ENCODE measurements around the gene EFCAB6. TPM values are rescaled to one million over a fixed set of nuclear protein-coding genes. Genes with fewer than 3 reads are reported as not detected.

Gene EFCAB6
- total and polyA plus RNA-seq, 11 donors: 0.53 to 2.3 (median 1.5) TPM

DNA sequence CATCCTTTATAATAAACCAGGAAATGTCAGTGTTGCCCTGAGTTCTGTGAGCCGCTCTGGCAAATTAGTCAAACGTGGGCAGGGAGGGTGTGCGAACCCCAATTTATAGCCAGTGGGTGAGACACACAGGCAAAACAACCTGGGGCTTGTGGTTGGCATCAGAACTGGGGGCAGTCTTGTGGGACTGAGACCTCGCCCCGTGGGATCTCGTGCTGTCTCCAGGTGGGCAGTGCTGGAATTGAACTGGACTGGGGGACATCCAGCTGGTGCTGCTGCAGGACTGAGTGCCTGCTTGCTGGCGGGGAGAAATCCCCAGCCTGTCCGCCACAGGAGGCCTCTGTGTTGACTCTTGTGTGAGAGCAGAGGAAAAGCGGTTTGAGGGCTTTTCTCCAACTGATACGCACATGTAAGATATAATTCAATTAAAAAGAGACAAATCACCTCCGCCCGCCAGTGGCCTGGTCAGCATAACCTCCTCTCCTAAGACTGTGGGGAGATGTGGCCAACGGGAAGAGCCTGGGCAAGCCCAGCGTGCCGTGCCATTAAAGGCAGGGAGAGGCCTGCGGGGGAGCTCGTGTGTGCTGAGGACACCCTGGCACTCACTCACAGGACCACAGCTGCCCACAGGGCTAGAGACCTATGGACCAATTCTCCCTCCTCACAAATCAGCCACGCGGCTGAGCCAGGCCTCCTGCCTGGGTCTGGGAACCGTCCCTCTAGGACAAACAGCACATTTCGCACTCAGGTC is 31.9 kb upstream of the EFCAB6 start:
- H3K4me1 ChIP-seq: no peaks in the 10 kb centered on the region
- no peak for TF ChIP-seq POLR2A (IDR thresholded peaks at IDR 0.05)
- TF ChIP-seq, protein P1, sequence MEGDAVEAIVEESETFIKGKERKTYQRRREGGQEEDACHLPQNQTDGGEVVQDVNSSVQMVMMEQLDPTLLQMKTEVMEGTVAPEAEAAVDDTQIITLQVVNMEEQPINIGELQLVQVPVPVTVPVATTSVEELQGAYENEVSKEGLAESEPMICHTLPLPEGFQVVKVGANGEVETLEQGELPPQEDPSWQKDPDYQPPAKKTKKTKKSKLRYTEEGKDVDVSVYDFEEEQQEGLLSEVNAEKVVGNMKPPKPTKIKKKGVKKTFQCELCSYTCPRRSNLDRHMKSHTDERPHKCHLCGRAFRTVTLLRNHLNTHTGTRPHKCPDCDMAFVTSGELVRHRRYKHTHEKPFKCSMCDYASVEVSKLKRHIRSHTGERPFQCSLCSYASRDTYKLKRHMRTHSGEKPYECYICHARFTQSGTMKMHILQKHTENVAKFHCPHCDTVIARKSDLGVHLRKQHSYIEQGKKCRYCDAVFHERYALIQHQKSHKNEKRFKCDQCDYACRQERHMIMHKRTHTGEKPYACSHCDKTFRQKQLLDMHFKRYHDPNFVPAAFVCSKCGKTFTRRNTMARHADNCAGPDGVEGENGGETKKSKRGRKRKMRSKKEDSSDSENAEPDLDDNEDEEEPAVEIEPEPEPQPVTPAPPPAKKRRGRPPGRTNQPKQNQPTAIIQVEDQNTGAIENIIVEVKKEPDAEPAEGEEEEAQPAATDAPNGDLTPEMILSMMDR (IDR thresholded peaks at IDR 0.05): no peak
- no peak overlapping the region for H3K4me3 ChIP-seq
- ATAC-seq (no peak), DNase-seq (peak in 2 of 5 donors; percentile 13 to 51)
- WGBS, 4 donors: 84 to 90% (median 88%) methylated on average over 19 to 21 of the region's 21 CpGs
- H3K27me3 ChIP-seq: no peaks in the 10 kb centered on the region
- H3K27ac ChIP-seq: no peak overlapping the region
- intact Hi-C loops (cut with DNase I): loop anchor here in 1 of 10 donors (5.0 kb wide), 1 partner anchor 362 kb away; no protein-coding TSS in a partner anchor
- no peaks in the 10 kb centered on the region for H3K9me3 ChIP-seq
- H3K36me3 ChIP-seq: no peaks in the 10 kb centered on the region

DNA sequence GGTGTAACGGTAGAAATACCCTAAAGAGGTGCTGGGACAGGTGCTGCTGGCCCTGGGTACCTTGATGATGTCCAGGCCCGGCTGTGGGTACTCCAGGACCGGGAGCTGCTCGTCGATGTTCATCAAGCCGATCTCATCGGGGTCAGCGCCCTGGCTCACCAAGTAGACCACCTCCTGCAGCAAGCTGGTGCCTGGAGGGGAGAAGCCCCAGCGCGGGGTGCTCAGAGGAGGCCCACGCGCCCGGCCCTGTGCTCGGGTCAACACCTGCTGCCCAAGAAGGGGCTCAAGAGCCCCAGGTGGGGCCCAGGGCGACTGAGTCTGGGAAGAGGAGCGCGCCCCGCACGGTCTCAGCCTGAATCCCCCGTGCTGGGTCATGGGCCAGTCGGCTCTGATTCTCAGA is 29.6 kb upstream of the EFCAB6 start:
- Histone ChIP-seq H3K27ac (no peak overlapping the region), H3K4me1 (no peaks in the 10 kb centered on the region), H3K9me3 (no peaks in the 10 kb centered on the region), H3K27me3 (no peaks in the 10 kb centered on the region), H3K36me3 (no peaks in the 10 kb centered on the region), H3K4me3 (no peak overlapping the region)
- intact Hi-C loops (cut with DNase I): loop anchor here in 1 of 10 donors (5.0 kb wide), 1 partner anchor 359 kb away; no protein-coding TSS in a partner anchor
- TF ChIP-seq POLR2A (IDR thresholded peaks at IDR 0.05): no peak
- TF ChIP-seq, protein P1 (IDR thresholded peaks at IDR 0.05): no peak
- ATAC-seq (no peak), DNase-seq (peak in 2 of 5 donors; percentile 10 to 59)
- WGBS, 4 donors: 87 to 94% (median 91%) methylated on average over 8 to 21 of the region's 21 CpGs

DNA sequence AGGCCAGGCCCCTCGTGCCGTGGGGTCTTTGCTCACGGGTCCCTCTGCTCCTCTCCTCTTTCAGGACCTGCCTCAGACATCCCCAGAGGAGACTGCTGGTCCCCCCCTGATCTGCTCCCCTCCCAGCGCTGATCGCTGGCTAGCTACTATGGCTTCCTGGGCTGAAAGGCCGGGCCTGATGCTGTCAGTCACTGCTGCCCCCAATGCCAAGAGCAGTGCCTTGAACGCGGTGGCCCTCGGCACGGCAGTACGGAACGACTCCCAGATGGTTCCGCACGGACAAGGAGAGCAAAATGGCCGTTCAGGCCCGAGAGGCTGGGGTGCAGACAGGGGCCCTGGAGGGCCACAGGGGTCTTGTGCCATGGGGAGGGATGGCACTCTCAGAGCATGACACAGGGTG is 28.7 kb upstream of the EFCAB6 start:
- intact Hi-C loops (cut with DNase I): loop anchor here in 1 of 10 donors (5.0 kb wide), 1 partner anchor 359 kb away; no protein-coding TSS in a partner anchor
- no peaks in the 10 kb centered on the region for H3K9me3 ChIP-seq
- ATAC-seq: no peak
- no peaks in the 10 kb centered on the region for H3K27me3 ChIP-seq
- H3K27ac ChIP-seq: no peak overlapping the region
- 86 to 91% (median 87%) methylated on average over 16 of the region's 16 CpGs for WGBS, 4 donors
- no peak for TF ChIP-seq POLR2A (IDR thresholded peaks at IDR 0.05)
- TF ChIP-seq, protein P1 (IDR thresholded peaks at IDR 0.05): no peak
- H3K4me1 ChIP-seq: no peaks in the 10 kb centered on the region
- no peaks in the 10 kb centered on the region for H3K36me3 ChIP-seq
- peak in 2 of 5 donors; percentile 12 to 31 for DNase-seq
- no peak overlapping the region for H3K4me3 ChIP-seq

DNA sequence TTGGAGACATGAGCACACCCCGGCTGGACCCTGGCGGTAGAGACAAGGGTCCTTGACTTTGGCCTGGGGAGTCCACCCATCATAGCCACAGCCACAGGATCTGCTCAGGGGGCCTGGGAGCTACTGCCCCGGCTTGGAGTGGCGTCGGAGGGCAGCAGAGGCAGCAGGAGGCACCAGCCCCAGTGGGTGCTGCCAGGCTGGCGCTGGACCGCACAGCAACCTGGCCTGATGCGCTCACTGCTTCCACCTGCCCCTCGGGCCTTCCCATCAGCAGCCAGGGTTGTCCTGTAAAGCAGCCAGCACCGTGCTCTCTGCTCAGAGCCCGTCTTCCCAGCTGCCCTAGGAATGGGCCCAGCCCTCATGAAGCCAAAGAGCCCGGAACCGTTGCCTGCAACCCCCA is 28.3 kb upstream of the EFCAB6 start:
- intact Hi-C loops (cut with DNase I): loop anchor here in 1 of 10 donors (5.0 kb wide), 1 partner anchor 358 kb away; no protein-coding TSS in a partner anchor
- no peak for ATAC-seq
- no peaks in the 10 kb centered on the region for H3K27me3 ChIP-seq
- no peaks in the 10 kb centered on the region for H3K36me3 ChIP-seq
- no peaks in the 10 kb centered on the region for H3K4me1 ChIP-seq
- no peak overlapping the region for H3K4me3 ChIP-seq
- DNase-seq: peak in 2 of 5 donors; percentile 11 to 42
- TF ChIP-seq POLR2A (IDR thresholded peaks at IDR 0.05): no peak
- TF ChIP-seq, protein P1 (IDR thresholded peaks at IDR 0.05): no peak
- 87 to 94% (median 91%) methylated on average over 6 to 13 of the region's 13 CpGs for WGBS, 4 donors
- H3K9me3 ChIP-seq: no peaks in the 10 kb centered on the region
- no peak overlapping the region for H3K27ac ChIP-seq

All from heart left ventricle (tissue), 16 donors.